Breast epithelium (tissue), 3 donors: Measurements from ENCODE around the gene GCN1.

Experiments used
- POLR2AphosphoS5 ChIP-seq, 3 donors: sonication (generic); formaldehyde crosslinking; IDR thresholded peaks; one replicate each; pipeline ENCODE4 v1.6.1; 2017; ENCODE audit warnings: antibody characterized with exemption in 3 of 3
- TF ChIP-seq, protein P1 (sequence below), 3 donors: fragments of 450-650 bp; IDR thresholded peaks; one replicate each; pipeline ENCODE4 v1.5.1; 2016 to 2017; ENCODE audit warnings: antibody characterized with exemption in 3 of 3, mild to moderate bottlenecking in 3 of 3, moderate library complexity in 3 of 3

DNA sequence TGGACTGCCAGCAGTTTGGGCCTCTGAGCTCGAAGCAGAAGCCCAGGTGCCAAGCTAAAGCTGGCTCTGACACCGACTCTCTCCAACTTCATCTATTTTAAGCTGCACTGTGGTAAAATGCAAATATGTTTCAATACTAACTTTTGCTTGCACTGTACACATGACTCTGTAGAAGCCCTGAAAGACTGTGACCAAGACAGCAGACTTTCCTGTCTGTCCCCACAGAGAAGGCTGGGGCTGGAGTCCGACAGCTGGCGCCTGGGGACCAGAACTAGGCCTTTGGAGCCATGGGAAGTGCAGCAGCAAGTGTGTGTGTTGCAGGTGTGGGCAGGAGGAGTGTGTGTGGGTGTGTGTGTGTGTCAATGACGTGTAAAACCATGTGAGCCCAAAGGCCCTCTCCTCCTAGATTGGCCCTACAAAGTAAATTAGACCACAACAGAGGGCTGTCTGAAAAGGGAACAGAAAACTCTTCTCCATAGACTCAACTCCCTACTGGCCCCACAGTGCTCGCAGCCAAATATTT lies 61.6 kb downstream of the GCN1 start:
- TF ChIP-seq POLR2AphosphoS5 (IDR thresholded peaks at IDR 0.05), result no peak
- TF ChIP-seq, protein P1, sequence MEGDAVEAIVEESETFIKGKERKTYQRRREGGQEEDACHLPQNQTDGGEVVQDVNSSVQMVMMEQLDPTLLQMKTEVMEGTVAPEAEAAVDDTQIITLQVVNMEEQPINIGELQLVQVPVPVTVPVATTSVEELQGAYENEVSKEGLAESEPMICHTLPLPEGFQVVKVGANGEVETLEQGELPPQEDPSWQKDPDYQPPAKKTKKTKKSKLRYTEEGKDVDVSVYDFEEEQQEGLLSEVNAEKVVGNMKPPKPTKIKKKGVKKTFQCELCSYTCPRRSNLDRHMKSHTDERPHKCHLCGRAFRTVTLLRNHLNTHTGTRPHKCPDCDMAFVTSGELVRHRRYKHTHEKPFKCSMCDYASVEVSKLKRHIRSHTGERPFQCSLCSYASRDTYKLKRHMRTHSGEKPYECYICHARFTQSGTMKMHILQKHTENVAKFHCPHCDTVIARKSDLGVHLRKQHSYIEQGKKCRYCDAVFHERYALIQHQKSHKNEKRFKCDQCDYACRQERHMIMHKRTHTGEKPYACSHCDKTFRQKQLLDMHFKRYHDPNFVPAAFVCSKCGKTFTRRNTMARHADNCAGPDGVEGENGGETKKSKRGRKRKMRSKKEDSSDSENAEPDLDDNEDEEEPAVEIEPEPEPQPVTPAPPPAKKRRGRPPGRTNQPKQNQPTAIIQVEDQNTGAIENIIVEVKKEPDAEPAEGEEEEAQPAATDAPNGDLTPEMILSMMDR (IDR thresholded peaks at IDR 0.05), result no peak
